Posterior cingulate gyrus (tissue), 11 donors: ENCODE measurements around the gene BNC2.

Source experiments
- DNase-seq, 10 donors: peaks; one replicate each; pipeline versions ENCODE4 v3.0.0 to v3.0.0-alpha.2; 2020 to 2021; ENCODE audit warnings: mixed read lengths in 3 of 10
- intact Hi-C: fragments of 100-400 bp; cut with DNase I; formaldehyde crosslinking; loops from one replicate; pipeline ENCODE4 v1.15.1; 2023

The BNC2 gene

DNA sequence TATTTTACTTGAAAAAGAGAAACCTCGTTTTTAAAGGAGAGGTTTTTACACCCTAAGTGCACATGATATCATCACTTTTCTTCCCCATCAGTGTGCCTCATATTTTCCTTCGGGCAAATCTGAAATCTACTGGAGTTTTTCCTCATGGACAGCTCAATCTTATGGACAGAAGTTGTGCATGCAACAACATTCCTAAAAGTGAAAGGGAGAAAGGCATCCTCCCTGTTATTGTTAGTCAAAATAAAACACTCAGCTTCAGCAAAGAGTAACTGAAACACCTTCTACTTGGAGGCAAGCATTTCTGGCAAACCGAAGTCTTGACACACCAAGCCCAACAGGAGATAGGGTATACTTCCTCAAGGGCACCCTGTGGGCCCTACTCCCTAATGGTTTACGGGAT is 217.9 kb downstream of the BNC2 start:
- no peak for DNase-seq
- intact Hi-C loops: no loop called here

DNA sequence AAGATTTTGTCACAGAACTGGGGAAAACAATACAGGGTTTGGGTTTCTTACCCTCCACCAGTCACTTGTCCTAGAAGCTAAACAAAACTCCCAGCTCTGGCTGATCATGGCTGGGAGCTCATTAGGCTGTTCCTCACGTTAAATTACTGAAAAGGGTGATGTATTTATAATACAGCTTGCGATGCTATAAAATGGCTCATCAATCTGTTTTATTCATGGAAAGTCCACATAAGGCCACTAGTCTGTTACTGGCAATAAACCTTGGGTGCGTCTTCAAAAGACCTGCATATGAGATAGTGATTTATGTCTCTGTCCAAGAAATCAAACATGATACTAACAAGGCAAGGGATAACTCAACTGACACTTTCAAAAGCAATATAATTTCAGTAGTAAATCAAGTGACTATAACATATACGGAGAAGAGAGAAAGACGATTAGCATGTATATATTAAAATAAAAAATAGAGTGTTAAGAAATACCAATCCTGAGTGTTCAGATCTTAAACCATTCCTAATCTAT is 219.0 kb downstream of the BNC2 start:
- intact Hi-C loops: no loop called here
- DNase-seq: no peak

DNA sequence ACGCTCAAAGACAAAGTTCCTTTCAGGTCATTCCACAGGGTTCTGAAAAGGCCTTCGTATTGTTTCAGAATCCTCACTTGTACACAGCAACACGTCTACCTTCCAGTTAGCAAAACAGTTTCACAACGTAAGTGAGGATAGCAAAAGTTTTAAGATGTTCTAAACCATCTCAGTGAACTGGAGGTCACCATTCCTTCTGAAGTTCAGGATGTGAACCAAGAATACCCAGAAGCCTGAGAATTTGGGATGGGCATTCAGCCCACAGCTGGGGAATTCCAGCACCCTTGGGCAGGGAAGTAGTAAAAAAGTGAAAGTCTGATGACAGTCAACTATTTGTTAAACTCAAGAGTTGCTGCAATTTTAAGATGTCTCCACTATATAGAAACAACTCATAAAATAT is 224.5 kb downstream of the BNC2 start:
- no peak for DNase-seq
- intact Hi-C loops: no loop called here

DNA sequence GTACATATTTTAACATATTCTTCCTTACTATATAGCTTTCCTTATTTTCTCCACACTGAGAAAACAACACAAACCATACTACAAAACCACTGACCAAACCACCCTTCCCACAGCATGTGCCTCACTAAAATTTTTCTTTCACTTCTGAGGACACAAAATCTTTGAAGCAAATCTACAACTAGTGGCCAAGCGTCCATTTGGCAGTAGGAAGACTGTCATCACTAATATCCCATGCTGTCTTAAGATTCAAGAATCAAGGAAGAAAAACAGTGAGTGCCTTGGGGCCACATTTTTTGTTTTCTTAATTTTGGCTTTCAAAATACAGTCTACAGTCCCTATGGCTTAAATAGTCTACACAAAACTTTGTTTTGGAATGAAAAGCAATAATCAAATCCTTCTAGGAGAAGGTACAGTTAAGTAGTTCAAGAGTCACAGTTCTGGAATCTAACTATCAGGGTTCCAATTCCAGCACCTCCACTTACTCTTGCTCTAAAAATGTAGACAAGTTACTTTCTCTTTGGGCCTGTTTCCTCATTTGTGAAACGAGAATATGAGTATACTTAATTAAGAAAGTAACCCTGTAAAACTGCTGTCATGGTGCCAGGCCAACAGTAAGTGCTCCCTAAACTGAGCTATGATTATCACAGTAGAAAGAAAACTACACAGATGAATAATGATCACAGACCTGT is 227.9 kb downstream of the BNC2 start:
- no peak for DNase-seq
- intact Hi-C loops: no loop called here

DNA sequence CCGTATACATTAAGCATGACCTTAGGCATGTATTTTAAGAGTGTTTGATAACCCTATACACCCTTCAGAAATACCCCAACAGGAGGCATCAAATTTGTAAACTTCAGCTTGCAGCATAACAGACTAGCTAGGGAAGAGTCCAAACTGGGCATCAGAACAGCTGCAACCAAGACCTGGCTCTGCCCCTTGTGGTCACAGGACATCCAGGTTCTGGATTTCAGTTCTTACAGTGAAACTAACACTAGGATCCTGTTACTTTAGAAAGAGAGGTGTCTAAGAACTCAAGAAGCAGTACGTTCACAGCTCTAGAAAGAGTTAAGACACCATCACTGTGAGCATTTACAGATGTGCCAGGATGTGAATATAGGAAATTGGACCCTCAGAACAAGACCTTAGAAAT is 229.8 kb downstream of the BNC2 start:
- DNase-seq: no peak
- intact Hi-C loops: no loop called here

DNA sequence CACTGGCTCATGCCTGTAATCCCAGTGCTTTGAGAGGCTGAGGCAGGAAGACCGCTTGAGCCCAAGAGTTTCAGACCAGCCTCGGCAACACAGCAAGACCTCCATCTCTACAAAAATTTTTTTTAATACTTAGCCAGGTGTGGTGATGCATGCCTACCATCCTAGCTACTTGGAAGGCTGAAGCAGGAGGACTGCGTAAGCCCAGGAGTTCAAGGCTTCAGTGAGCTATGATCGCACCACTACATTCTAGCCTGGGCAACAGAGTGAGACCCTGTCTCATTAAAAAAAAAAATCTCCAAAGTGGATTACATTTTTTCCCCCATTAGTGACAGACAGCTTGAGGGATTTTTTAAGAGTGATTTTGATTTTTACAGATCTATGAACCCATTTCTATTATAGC is 230.8 kb downstream of the BNC2 start:
- DNase-seq: no peak
- intact Hi-C loops: no loop called here

DNA sequence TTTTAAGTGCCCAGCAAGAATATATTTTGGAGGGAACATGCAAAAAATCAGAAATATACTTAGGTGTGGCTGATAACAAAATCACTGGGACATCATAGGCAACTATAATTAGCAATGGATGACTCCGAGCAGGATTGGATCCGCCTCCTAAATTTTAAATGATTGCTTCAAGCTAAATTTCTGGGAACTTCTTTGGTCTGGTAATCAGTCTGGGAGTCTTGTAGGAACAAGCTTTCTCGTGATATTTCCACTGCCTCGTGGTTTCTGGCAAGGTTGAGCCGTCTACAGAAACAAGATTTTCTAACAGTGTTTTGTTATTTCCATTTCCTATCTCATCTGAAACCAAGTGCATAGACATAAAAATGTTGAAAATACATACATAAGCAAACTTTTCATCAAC is 232.6 kb downstream of the BNC2 start:
- intact Hi-C loops: no loop called here
- no peak for DNase-seq

DNA sequence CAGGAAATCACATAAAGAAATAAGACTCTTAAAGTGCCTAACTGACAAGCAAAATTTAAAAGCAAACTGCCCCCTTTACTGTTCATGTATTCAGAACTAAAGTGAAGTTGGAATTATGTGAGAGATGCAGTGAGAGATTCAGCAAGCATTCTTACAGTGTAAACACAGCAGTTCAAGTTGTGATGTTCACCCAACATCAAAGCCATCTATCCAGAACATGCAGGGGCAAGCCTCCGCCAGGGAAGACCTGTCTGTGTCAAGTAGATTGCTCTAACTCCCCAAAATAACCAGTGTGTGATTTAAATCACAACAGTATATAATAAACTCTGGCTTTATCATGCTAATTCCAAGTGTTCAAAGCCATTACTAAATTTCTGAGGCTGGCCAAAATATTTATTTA is 233.3 kb downstream of the BNC2 start:
- intact Hi-C loops: no loop called here
- no peak for DNase-seq

DNA sequence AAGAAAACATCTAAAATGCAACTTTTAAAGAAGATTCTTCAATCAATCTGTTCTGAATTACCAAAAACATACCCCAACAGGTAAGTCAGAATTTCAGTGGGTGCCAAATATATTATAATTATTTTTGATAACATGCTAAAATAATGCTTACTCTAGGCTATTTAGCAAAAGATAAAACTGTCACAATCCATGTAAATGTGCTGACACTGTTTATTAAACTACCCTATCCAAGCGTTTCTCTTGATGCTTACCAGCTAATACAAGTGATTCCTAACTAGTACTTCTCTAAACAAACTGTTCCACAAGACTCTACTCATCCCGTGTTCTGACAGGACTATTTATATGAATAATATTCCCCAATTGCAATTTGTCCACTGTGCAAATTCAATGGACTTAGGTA is 236.7 kb downstream of the BNC2 start:
- no peak for DNase-seq
- intact Hi-C loops: no loop called here

DNA sequence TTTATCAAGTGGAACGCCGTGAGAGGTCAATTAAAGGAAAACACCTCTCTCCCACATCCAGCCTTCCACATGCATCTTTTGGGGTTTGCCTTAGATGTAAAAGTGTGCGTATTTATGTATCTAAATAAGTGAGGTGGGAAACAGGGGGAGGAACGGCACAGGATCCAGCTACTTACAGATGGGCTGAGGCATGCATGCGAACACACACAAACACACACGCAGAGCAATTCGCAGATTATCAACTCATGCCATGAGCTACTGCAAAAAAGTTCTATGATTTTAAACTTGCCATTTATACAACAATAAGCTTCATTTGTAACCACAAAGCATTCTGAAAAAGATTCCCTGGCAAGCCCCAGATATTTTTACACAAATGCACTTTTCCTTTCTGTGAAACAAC is 242.1 kb downstream of the BNC2 start:
- intact Hi-C loops: loop anchor here (5.0 kb wide), 1 partner anchor 504 kb away; no protein-coding TSS in a partner anchor
- no peak for DNase-seq

DNA sequence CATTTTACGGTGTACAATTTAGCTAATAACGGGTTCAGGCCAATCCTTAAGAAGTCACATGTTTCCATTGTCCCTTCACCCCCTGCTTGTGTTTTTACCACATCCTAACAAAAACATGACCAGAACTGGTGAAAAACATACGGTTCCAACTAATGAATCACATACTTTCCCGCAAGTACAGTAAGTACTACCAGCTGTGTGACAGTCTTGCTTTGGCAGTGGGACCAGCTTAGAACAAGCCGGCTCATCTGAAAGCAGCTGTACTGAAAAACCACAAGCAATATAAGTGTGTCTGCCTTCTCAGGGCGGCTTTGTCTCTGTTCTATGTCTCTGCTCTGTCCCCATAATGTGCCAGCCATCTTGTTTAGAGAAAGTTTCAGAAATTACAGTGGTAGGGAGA is 242.5 kb downstream of the BNC2 start:
- intact Hi-C loops: loop anchor here (5.0 kb wide), 1 partner anchor 504 kb away; no protein-coding TSS in a partner anchor
- no peak for DNase-seq

DNA sequence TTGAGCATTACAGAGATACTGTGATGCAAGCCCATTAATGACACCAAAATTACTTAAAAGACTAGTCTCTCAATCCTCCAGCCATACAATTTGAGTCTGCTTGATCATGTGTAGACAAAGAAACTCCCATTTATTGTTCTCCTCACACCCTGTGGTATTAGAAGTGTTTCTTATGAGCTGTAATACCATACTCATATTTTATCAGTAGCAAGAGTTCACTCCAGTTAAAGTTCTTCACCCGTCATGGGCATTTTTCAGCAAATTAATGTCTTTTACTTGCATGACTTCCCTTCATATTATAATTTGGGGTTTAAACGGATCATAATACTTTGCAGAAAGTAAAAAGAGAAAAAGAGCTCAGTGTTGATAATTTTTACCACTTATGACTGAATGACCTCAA is 242.9 kb downstream of the BNC2 start:
- intact Hi-C loops: loop anchor here (5.0 kb wide), 1 partner anchor 505 kb away; no protein-coding TSS in a partner anchor
- no peak for DNase-seq

DNA sequence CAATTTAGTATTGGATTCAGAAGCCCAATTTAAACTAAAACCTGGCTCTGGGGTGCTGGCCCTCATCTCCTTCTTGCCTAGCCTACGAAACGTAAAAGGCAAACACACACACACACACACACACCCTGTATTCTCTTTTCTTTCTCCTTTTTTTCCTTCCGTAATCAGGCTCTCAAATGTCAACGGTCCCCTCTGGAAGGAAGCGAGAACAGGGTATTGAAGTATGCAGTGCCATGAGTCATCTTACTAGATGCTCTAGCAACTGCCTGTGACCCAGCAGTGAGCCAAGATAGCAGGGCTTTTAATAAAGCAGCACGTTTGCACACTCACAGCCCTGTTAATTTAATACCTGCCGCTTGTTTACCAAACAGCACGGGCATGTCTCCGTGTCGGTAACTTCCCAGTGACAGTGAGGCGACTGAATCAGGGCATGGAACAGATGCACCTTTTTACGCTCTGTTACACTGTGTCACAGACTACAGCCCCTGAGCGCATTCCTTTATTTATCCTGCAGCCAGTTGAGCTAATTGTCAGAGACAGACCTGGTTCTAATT is 243.8 kb downstream of the BNC2 start:
- intact Hi-C loops: loop anchor here (5.0 kb wide), 1 partner anchor 506 kb away; no protein-coding TSS in a partner anchor
- no peak for DNase-seq

DNA sequence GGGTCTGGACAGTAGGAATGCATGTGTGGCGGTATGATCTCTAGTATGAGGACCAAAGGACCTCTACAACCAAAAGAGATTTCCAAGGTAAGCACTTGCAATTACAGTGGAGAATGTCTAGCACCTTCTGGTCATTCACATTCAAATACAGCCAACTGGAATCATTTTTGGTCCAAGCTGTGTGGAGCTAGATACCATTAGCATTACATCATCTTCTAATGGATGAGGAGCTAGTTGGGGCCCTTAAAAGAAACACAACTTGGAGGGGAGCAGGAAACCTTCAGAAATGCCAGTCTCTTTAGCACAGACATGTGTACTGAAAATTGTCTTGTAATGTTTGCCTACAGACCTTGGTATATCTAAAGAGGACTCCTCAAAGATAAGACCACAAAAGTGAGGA is 244.7 kb downstream of the BNC2 start:
- intact Hi-C loops: loop anchor here (5.0 kb wide), 1 partner anchor 506 kb away; no protein-coding TSS in a partner anchor
- no peak for DNase-seq

DNA sequence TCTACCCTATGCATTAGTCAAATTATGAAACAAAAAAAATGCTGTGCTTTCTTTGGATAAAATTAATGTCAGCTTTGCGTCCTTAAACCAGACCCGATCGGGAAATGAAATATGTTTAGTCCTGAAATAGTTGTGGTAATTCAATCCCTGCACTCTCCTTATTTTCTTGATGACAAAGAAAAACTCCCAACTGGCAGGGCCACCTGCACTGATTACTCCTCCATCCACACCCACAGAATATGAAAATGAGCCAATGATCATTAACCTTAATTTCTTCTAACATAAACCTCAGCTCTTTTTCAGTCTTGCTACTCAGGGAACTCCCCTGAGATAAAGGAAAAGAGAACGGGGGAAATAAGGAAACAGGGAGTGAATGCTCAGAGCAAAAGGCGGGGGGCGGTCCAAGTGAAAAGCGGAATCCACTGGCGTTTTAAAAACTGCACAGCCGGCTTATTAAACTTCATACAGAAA is 245.3 kb downstream of the BNC2 start:
- no peak for DNase-seq
- intact Hi-C loops: loop anchor here (5.0 kb wide), 1 partner anchor 507 kb away; no protein-coding TSS in a partner anchor

DNA sequence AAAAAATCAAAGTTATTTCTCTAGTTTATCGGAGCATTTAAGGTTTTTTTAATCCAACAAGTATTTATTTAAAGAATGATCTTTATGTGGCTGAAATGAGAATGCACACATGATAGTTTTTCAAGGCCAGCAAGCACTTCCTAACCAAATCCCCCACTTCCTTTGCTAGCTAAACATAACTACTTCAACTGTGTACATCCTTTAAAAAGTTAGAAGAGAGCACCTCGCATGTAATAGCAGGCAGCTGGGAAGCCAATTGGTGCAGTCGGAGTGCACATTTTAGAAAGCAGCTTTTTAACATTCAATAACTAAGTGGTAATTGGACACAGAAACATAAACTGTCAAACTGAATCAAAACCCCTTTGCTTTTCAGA is 245.7 kb downstream of the BNC2 start:
- intact Hi-C loops: loop anchor here (5.0 kb wide), 1 partner anchor 508 kb away; no protein-coding TSS in a partner anchor
- no peak for DNase-seq

DNA sequence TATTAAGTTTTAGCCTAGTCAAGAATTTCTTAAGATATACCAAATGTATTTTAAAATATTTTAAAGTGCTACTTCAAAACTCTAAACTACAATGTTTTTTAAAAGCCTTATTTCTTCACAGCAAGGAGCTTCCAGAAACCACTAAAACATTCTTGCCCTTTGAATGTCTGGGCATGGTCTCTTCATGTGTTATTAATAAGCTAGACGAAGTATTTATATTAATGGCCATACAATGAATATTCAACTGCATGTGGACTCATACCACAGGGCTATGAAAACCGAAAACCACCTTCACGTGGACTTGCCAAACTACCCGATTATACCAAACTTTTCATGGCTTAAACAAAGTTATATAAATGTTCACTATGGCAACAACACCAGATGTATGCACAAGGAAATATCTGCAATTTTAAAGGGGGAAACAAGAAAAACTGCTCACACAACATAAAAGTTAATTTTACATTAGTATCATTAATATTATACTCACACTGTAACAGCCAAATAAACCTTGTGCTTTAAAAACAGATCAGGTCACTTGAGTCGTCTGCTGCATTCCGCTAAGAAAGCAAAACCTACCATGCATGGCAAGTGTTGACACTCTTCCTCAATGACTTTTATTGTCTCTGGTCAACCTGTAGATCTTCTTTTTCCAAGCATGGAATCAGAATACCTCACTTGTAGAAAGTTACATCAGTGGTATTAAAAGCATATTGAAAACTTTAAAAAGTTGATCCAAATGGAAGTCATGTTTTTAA is 246.3 kb downstream of the BNC2 start:
- intact Hi-C loops: no loop called here
- no peak for DNase-seq

DNA sequence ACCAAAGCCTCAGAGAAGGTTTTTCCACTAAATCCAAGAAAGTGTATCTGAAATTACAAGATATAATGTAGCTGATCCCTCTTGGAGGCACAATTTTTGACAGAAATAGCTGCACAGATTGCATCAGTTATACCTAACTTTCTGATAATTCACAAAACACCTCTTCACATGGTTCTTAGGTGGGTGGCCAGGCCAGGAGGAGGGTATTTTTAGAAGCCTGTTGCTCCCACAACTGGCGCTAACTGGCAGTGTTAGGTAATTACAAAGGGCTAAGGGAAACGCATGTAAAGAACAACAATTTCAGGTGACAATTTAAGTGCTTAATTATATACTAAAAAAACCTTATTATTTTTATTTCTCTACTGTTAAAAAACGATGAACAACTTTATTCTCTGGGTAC is 247.9 kb downstream of the BNC2 start:
- no peak for DNase-seq
- intact Hi-C loops: no loop called here

DNA sequence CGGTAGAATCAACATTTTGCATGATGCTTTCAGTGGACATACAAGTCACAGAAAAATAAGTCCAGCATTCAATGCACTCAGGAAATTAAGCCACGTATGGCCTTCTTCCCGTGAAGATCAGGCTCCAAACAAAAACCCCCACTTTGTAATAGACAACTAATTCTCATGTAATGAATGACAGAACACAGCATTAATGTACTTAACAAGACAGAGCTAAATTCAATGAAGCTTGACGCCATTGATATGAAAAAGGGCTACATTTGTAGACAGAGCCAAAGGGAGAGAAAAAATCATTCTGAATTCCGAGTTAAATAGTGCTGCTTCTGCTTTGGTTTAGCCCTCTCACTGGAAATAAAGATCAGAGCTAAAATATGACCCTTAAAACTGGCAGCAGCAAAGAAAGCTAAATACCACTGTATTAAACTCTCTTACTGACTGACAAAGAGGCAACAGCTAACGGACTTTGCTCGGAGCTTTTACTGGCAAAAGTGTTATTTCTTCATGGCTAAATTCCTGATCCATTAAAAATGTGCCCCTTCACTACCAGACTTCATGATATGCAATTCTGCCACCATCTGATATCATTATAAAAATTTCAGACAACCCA is 250.5 kb downstream of the BNC2 start:
- intact Hi-C loops: no loop called here
- DNase-seq: no peak

DNA sequence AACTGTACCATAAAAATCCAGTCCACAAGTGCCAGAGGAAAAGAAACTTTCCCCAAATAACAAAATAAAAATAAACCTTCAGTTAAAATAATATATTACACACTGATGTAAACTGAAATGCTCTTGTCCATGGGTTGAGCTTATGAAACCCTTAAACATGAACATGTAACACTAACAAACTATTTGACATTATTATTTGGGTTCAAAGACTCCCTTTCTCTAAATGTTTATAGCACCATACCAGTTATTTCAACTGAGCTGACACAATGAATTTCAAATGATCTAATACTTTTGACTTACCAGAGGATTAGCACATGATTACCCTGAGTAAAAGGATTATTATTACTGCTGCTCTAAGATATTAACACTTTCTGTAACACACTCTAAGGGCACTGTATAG is 251.1 kb downstream of the BNC2 start:
- no peak for DNase-seq
- intact Hi-C loops: no loop called here

DNA sequence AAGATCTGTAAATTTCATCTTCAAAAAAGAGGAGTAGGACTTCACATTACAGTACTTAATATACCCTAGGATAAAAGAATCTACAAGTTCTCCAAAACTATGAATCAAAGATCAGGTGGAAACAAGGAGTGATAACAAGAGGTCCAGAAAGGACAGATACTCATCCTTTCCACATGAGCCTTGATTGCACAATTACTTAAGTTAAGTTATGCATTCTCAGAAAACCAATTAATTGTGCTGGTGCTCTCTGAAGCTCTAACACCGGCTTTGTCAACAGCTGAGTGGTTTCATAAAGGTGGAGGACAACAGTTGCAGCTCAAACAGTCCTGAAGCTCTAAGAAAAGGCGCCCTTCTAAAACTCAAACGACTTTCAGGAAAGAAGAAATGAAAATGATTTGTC is 251.9 kb downstream of the BNC2 start:
- DNase-seq: no peak
- intact Hi-C loops: no loop called here
